Measurements from ENCODE around the gene AAK1.
"Not testable (repeated sequence)": the region's sequence is repeated elsewhere in the genome, so short reads cannot be mapped to it uniquely, and the experiment has no call there.

The AAK1 gene

GRCh38 chr2:69624611-69625010 lies 18.9 kb downstream of the AAK1 start:
- TF ChIP-seq CTCF (IDR thresholded peaks at IDR 0.05; ENCODE audit: low read depth, low read length) = no peak
- DNase-seq (ENCODE audit: extremely low read depth, low read depth) = no peak

- no peak for DNase-seq (ENCODE audit: extremely low read depth, low read depth)
- TF ChIP-seq CTCF (IDR thresholded peaks at IDR 0.05; ENCODE audit: low read depth, low read length) = no peak
Observed at GRCh38 chr2:69624131-69624530, 19.4 kb downstream of the AAK1 start.

- no peak for DNase-seq (ENCODE audit: extremely low read depth, low read depth)
- no peak for TF ChIP-seq CTCF (IDR thresholded peaks at IDR 0.05; ENCODE audit: low read depth, low read length)
Observed at GRCh38 chr2:69623236-69623635, 20.3 kb downstream of the AAK1 start.

GRCh38 chr2:69622805-69623204 lies 20.7 kb downstream of the AAK1 start:
- not testable (repeated sequence) for DNase-seq (ENCODE audit: extremely low read depth, low read depth)

GRCh38 chr2:69622017-69622540 lies 21.5 kb downstream of the AAK1 start:
- DNase-seq (ENCODE audit: extremely low read depth, low read depth) = not testable (repeated sequence)

- DNase-seq (ENCODE audit: extremely low read depth, low read depth) = no peak
- TF ChIP-seq CTCF (IDR thresholded peaks at IDR 0.05; ENCODE audit: low read depth, low read length) = no peak
Observed at GRCh38 chr2:69621440-69621839, 22.1 kb downstream of the AAK1 start.

- no peak for TF ChIP-seq CTCF (IDR thresholded peaks at IDR 0.05; ENCODE audit: low read depth, low read length)
- DNase-seq (ENCODE audit: extremely low read depth, low read depth) = no peak
Observed at GRCh38 chr2:69620870-69621269, 22.7 kb downstream of the AAK1 start.

- no peak for DNase-seq (ENCODE audit: extremely low read depth, low read depth)
Observed at GRCh38 chr2:69619725-69620124, 23.8 kb downstream of the AAK1 start.

More at GRCh38 chr2:69619725-69620124, 23.8 kb downstream of the AAK1 start:
- no peak for TF ChIP-seq CTCF (IDR thresholded peaks at IDR 0.05; ENCODE audit: low read depth, low read length)
